Fibroblast of lung (primary cell): ENCODE data around the gene LILRB5. TPM values are rescaled to one million over a fixed set of nuclear protein-coding genes. Genes with fewer than 3 reads are reported as not detected.
"Not testable (repeated sequence)": the region's sequence is repeated elsewhere in the genome, so short reads cannot be mapped to it uniquely, and the experiment has no call there.

Source experiments
- DNase-seq, 2 donors: peaks; one replicate each; pipeline versions ENCODE4 v3.0.0 to v3.0.0-alpha.2; 2010; ENCODE audit warnings: low read depth in 2 of 2
- H2AFZ ChIP-seq: 2 replicates; pipeline ENCODE4 v1.5.1; 2012; ENCODE audit warnings: low read length, control low read depth, inconsistent platforms
- H3K27ac ChIP-seq: 2 replicates; pipeline ENCODE4 v1.5.1; 2011; ENCODE audit warnings: low read length, control low read depth; ENCODE audit not compliant: insufficient read depth
- H3K27me3 ChIP-seq: 2 replicates; pipeline ENCODE4 v1.5.1; 2011; ENCODE audit warnings: mild to moderate bottlenecking, low read length; ENCODE audit not compliant: control insufficient read depth, insufficient read depth
- H3K36me3 ChIP-seq: 2 replicates; pipeline ENCODE4 v1.5.1; 2011; ENCODE audit warnings: low read length; ENCODE audit not compliant: control insufficient read depth, insufficient read depth
- H3K4me1 ChIP-seq: 2 replicates; pipeline ENCODE4 v1.5.1; 2011; ENCODE audit warnings: low read length; ENCODE audit not compliant: control insufficient read depth, insufficient read depth; ENCODE audit errors: extremely low read depth
- H3K4me2 ChIP-seq: 2 replicates; pipeline ENCODE4 v1.5.1; 2011; ENCODE audit warnings: low read length, control low read depth; ENCODE audit not compliant: insufficient read depth; ENCODE audit errors: extremely low read depth
- H3K4me3 ChIP-seq, 4 experiments: fragments of 200-600 bp in 1 of 4; sonication (generic) in 1 of 4; replicated peaks in 1 of 4; 2 replicates each; pipeline ENCODE4 v1.5.1; 2011 to 2016; ENCODE audit warnings: low read length in 4 of 4, low read depth in 3 of 4, mild to moderate bottlenecking in 3 of 4, control low read depth in 2 of 4, inconsistent platforms in 1 of 4, mixed read lengths in 1 of 4; ENCODE audit not compliant: insufficient read depth in 1 of 4; ENCODE audit errors: control extremely low read depth in 1 of 4
- H3K79me2 ChIP-seq: 2 replicates; pipeline ENCODE4 v1.5.1; 2012; ENCODE audit warnings: mild to moderate bottlenecking, low read length, inconsistent platforms; ENCODE audit not compliant: control insufficient read depth, insufficient read depth
- H3K9ac ChIP-seq: 2 replicates; pipeline ENCODE4 v1.5.1; 2011; ENCODE audit warnings: mild to moderate bottlenecking, low read length, control low read depth; ENCODE audit not compliant: insufficient read depth
- H3K9me3 ChIP-seq: 2 replicates; pipeline ENCODE4 v1.5.1; 2012; ENCODE audit warnings: low read depth, low read length; ENCODE audit not compliant: control insufficient read depth, insufficient read depth
- H4K20me1 ChIP-seq: 2 replicates; pipeline ENCODE4 v1.5.1; 2011; ENCODE audit warnings: low read length; ENCODE audit not compliant: control insufficient read depth, insufficient read depth; ENCODE audit errors: extremely low read depth
- EZH2 ChIP-seq: IDR thresholded peaks from 2 replicates; pipeline ENCODE4 v1.5.1; 2012; ENCODE audit warnings: low read length, control low read depth, mild to moderate bottlenecking; ENCODE audit errors: missing control alignments
- polyA plus RNA-seq, 2 donors: library from polyadenylated mRNA; depleted of rRNA in 1 of 2; stranded (reverse) in 1 of 2; unstranded in 1 of 2; fragments of >200 nt; gene quantifications; 2 replicates each; pipeline ENCODE4 v1.2.1, GENCODE V29; 2011 to 2012; ENCODE audit warnings: missing spikeins in 1 of 2
- total RNA-seq: library from RNA; depleted of rRNA; stranded (reverse); fragments of >200 nt; gene quantifications from 2 replicates; pipeline ENCODE4 v1.2.1, GENCODE V29; 2014
- TF ChIP-seq, protein P1 (sequence below), 2 donors: IDR thresholded peaks in 1 of 2; conservative IDR thresholded peaks in 1 of 2; 1 replicate in 1 of 2; 2 replicates in 1 of 2; pipeline ENCODE4 v1.5.1; 2011 to 2012; ENCODE audit warnings: low read length in 2 of 2, control low read depth in 1 of 2, inconsistent platforms in 1 of 2, low read depth in 1 of 2, mild to moderate bottlenecking in 1 of 2

LILRB5 gene
- total and polyA plus RNA-seq, 2 donors (not counting 1 experiment from before 2014, with no cell fraction given) = not detected

GRCh38 chr19:54273821-54274220, 16.7 kb upstream of the LILRB5 start:
- no peak for TF ChIP-seq EZH2
- TF ChIP-seq, protein P1, sequence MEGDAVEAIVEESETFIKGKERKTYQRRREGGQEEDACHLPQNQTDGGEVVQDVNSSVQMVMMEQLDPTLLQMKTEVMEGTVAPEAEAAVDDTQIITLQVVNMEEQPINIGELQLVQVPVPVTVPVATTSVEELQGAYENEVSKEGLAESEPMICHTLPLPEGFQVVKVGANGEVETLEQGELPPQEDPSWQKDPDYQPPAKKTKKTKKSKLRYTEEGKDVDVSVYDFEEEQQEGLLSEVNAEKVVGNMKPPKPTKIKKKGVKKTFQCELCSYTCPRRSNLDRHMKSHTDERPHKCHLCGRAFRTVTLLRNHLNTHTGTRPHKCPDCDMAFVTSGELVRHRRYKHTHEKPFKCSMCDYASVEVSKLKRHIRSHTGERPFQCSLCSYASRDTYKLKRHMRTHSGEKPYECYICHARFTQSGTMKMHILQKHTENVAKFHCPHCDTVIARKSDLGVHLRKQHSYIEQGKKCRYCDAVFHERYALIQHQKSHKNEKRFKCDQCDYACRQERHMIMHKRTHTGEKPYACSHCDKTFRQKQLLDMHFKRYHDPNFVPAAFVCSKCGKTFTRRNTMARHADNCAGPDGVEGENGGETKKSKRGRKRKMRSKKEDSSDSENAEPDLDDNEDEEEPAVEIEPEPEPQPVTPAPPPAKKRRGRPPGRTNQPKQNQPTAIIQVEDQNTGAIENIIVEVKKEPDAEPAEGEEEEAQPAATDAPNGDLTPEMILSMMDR (conservative IDR thresholded peaks at IDR 0.05 in 1 of 2, IDR thresholded peaks at IDR 0.05 in 1 of 2; ENCODE audit: low read depth in 1 of 2, low read length in 2 of 2) = no peak
- Histone ChIP-seq H3K27me3 (peaks cover 3% of the 10 kb centered on the region), H2AFZ (no peak overlapping the region), H3K27ac (no peak overlapping the region), H3K79me2 (no peaks in the 10 kb centered on the region), H3K4me2 (no peak overlapping the region), H3K4me1 (no peaks in the 10 kb centered on the region), H3K9me3 (no peaks in the 10 kb centered on the region), H3K36me3 (no peaks in the 10 kb centered on the region), H4K20me1 (no peaks in the 10 kb centered on the region), H3K4me3 (no peak overlapping the region), H3K9ac (no peak overlapping the region)
- no peak for DNase-seq

DNA sequence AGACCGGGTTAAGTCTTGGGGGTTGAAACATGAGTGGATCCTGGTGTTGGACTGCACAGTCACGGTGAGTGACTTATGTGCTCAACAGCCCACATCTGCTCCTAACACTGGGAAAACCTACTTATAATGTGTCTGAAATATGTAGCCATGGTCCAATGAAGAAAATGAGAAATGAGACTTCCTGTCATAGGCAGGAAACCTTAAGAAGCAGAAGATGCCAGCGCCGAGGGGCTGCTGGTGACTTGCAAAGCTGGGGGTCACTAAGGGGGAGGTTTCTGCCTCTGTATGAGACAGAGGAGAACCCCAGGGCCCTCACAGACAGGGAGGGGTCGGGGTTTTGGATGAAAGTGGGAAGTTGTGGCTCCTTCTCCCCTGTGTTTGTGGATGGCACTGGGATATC, 15.1 kb upstream of the LILRB5 start:
- H3K79me2 ChIP-seq, H3K4me3 ChIP-seq, H4K20me1 ChIP-seq, H3K36me3 ChIP-seq, DNase-seq, H3K4me1 ChIP-seq, H3K27ac ChIP-seq, H3K9me3 ChIP-seq, H3K27me3 ChIP-seq, H3K9ac ChIP-seq, H3K4me2 ChIP-seq, H2AFZ ChIP-seq: not testable (repeated sequence)

- H3K36me3 ChIP-seq, H2AFZ ChIP-seq, H3K9ac ChIP-seq, H3K4me3 ChIP-seq, H3K27ac ChIP-seq, H3K79me2 ChIP-seq, DNase-seq, H4K20me1 ChIP-seq, H3K4me2 ChIP-seq, H3K9me3 ChIP-seq, H3K27me3 ChIP-seq, H3K4me1 ChIP-seq: not testable (repeated sequence)
Observed at GRCh38 chr19:54271587-54271986, 14.5 kb upstream of the LILRB5 start.

DNA sequence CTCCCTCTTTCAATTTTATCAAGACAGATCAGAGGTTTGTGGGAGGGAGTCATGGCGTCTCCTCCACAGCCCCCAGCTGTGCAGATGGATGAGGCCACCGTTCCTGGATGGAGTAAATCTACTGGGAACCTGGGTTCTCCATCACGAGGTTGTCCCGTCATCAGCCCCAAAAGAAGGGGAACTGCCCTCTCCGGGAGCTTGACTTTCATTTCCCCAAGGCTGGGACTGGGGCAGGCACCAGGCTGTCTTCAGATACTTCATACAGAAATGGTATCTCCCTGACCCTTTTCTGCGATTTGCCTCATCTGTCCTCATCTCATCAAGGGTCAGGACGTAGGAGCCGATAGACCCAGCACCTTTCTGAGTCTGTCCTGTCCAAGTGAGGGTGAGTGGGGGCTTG, 14.0 kb upstream of the LILRB5 start:
- no peak overlapping the region for H3K9ac ChIP-seq
- no peak for DNase-seq
- TF ChIP-seq EZH2 = no peak
- TF ChIP-seq, protein P1 (conservative IDR thresholded peaks at IDR 0.05 in 1 of 2, IDR thresholded peaks at IDR 0.05 in 1 of 2; ENCODE audit: low read depth in 1 of 2, low read length in 2 of 2) = no peak
- no peaks in the 10 kb centered on the region for H3K9me3 ChIP-seq
- H3K4me3 ChIP-seq = no peak overlapping the region
- no peaks in the 10 kb centered on the region for H3K4me1 ChIP-seq
- H3K36me3 ChIP-seq = no peaks in the 10 kb centered on the region
- no peaks in the 10 kb centered on the region for H3K79me2 ChIP-seq
- H4K20me1 ChIP-seq = no peaks in the 10 kb centered on the region
- H3K27ac ChIP-seq = no peak overlapping the region
- H3K27me3 ChIP-seq = peaks cover 3% of the 10 kb centered on the region
- no peak overlapping the region for H3K4me2 ChIP-seq
- no peak overlapping the region for H2AFZ ChIP-seq
